AG09309 (cell line): Measurements from ENCODE around the gene CD96.

Experiments used
- DNase-seq: peaks from one replicate; pipeline ENCODE4 v3.0.0-alpha.2; 2010; ENCODE audit warnings: low read depth
- H3K4me3 ChIP-seq: 2 replicates; pipeline ENCODE4 v1.5.1; 2011; ENCODE audit warnings: mild to moderate bottlenecking, low read depth, low read length, moderate library complexity; ENCODE audit not compliant: control insufficient read depth
- TF ChIP-seq, protein P1 (sequence below): IDR thresholded peaks from 2 replicates; pipeline ENCODE4 v1.5.1; 2011; ENCODE audit warnings: mild to moderate bottlenecking, low read depth, low read length, inconsistent platforms; ENCODE audit not compliant: insufficient read depth, control insufficient read depth; ENCODE audit errors: missing control alignments

CD96 gene

DNA sequence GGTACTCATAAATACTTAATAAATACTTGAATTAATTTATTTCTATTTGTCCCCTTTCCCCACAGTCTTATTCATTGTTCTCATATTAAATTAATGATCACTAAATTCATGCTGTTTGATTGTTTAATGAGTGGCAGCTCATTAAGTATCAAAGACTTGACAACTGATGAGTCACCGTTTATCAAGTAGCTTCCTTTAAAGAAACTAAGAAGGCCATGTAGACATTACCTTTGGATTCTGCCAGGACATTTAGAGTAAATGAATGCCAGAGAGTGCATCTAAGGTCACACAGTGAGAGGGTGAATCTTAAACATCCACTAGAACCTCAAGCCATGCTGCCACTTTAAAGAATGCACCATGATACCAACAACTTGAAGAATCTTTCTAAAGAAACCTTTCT is 29.3 kb downstream of the CD96 start:
- TF ChIP-seq, protein P1, sequence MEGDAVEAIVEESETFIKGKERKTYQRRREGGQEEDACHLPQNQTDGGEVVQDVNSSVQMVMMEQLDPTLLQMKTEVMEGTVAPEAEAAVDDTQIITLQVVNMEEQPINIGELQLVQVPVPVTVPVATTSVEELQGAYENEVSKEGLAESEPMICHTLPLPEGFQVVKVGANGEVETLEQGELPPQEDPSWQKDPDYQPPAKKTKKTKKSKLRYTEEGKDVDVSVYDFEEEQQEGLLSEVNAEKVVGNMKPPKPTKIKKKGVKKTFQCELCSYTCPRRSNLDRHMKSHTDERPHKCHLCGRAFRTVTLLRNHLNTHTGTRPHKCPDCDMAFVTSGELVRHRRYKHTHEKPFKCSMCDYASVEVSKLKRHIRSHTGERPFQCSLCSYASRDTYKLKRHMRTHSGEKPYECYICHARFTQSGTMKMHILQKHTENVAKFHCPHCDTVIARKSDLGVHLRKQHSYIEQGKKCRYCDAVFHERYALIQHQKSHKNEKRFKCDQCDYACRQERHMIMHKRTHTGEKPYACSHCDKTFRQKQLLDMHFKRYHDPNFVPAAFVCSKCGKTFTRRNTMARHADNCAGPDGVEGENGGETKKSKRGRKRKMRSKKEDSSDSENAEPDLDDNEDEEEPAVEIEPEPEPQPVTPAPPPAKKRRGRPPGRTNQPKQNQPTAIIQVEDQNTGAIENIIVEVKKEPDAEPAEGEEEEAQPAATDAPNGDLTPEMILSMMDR: no peak
- no peak for DNase-seq
- H3K4me3 ChIP-seq: no peak overlapping the region

DNA sequence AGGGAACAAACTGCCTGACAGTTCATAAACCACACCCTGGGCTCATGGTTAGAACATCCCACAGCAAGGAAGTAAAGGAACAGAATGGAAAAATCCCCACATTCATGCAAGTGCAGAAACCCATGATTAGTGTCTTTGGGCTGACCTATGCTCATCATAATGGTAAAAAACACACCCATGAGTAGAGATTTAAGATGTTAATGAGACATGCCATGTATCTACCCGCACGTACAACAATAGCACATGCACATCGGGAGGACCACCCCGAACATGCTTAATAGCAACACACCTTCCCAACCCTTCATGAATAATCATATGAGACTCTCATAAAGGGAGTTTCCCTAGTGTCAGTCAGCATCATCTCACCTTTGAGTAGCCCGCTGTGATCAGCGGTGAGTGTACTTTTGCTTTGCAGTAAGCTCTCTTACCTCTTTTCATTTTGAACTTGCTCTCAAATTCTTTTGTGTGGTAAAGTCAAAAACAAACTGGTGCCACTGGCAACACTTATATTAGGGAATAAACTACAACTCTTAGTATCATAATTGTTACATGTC is 30.0 kb downstream of the CD96 start:
- TF ChIP-seq, protein P1: no peak
- H3K4me3 ChIP-seq: no peak overlapping the region
- DNase-seq: no peak

DNA sequence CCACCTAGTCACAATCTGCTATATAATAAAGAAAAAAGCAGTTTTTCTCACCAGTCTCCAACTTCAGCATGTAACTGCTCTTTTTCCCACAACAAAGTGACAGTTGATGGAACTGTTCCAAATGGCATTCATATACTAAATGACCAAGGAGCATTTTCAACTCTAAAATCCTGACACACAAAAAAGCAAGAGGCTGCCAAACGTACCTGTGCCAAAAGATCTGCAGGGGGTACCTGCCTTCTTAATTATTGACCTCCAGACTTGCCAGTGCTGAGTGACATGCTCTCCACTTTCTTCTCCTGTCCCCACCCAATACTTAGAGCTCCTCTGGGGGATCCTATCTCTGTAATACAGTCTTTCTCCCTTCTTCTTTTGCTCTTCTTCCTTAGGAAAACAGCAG is 35.1 kb downstream of the CD96 start:
- H3K4me3 ChIP-seq: no peak overlapping the region
- no peak for DNase-seq
- TF ChIP-seq, protein P1: no peak

DNA sequence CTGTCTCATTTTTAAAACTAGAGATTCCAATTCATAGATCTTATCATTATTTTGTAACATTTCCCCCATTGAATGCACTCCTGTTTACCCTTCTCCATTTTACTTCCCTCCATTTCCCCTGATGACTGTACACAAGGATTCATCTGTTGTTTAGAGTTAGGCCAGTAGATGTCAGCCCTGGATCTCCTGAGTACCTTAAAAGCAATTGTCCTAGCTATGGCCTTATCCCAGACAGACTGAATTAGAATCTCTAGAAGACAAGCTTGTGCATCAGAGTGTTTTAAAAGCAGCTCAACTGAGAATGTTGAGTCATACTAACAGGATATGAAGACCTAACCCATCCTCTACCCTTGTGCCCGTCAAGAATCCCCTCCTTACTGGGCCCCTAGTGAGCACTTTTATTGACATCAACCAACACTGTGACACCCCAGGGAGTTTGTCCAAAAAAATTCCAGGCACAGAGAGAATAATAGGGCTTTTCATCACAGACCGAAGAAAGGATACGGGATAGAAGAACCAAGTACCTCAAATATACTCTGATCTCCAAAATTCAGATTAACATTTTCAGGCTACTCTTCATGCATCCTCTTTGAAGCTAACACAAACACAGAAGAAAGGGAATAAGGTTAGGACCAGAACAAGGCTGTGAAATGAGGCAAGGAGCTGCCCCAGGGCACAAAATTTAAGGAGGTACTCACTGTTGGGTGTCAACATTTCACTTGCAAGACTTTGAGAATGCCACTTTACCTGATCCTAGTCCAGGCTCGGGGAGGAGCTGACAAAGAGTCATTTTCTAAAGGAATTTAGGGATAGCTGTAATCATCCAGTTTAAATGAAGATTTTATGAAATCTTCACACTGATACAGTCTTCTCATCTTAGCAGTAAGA is 36.0 kb downstream of the CD96 start:
- DNase-seq: peak; percentile 71
- TF ChIP-seq, protein P1: peak; percentile 79
- H3K4me3 ChIP-seq: no peak overlapping the region

DNA sequence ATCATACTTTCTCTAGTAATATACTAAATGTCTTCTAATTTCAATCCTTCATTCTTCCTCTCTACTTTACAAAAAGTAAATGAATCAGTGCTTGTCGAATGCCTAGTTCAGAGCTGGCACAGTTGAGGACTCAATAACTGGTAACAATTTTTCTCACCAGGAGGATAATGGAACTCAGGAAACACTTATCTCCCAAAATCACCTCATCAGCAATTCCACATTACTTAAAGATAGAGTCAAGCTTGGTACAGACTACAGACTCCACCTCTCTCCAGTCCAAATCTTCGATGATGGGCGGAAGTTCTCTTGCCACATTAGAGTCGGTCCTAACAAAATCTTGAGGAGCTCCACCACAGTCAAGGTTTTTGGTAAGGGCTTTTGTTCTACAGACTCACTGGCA is 36.9 kb downstream of the CD96 start:
- no peak overlapping the region for H3K4me3 ChIP-seq
- no peak for DNase-seq
- TF ChIP-seq, protein P1: no peak

DNA sequence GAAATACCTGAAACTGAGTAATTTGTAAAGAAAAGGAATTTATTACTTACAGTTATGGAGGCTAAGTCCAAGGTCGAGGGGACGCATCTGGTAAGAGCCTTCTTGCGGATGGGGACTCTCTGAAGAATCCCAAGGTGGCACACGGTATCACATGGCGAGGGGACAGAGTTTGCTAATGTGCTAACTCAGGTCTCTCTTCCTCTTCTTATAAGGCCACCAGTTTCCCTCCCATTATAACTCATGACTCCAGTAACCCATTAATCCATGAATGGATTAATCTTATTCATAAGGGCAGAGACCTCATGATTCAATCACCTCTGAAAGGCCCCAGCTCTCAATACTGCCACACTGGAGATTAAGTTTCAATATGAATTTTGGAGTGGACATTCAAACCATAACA is 37.5 kb downstream of the CD96 start:
- DNase-seq: no peak
- TF ChIP-seq, protein P1: no peak
- no peak overlapping the region for H3K4me3 ChIP-seq
